HepG2 (cell line): ENCODE measurements around the gene KIRREL3. TPM values are rescaled to one million over a fixed set of nuclear protein-coding genes. Genes with fewer than 3 reads are reported as not detected.

ENCODE experiments used
- ATAC-seq: fragments of 200-7000 bp; cut with Tn5 transposase; 3 replicates; pipeline ENCODE4 v1.9.1; 2020; ENCODE audit warnings: mild to moderate bottlenecking, moderate library complexity
- BruUV-seq: library from RNA; stranded (reverse); fragments of 400-500 nt; replicated peaks from 2 replicates; lab custom pipeline; 2021; lab: Mats Ljungman, UMichigan
- CTCF ChIA-PET: fragments of 300-600 bp; formaldehyde crosslinking; extraction: SDS; loops from one replicate; lab custom pipeline; 2021; ENCODE audit warnings: low total read pairs, inconsistent platforms, low intra/inter-chr PET ratio; lab: Yijun Ruan, JAX
- POLR2A ChIA-PET: fragments of 350-600 bp; sonication (Branson Sonifier 250); formaldehyde crosslinking; loops from one replicate; lab custom pipeline; 2020; ENCODE audit warnings: antibody characterized with exemption, inconsistent platforms; lab: Yijun Ruan, JAX
- DNase-seq: peaks from one replicate; pipeline ENCODE4 v3.0.0-alpha.2; 2015; ENCODE audit warnings: low spot score
- FAIRE-seq: peaks from 3 replicates; lab custom pipeline; 2011; peaks lifted over from hg19 to GRCh38; lab: Jason Lieb, UNC
- H2AFZ ChIP-seq: one replicate; pipeline ENCODE4 v1.6.1; 2011; ENCODE audit warnings: low read length, inconsistent platforms
- H3K27ac ChIP-seq: fragments of 300-600 bp; 3 replicates; pipeline ENCODE4 v1.8.0; 2011; ENCODE audit warnings: mixed run types, mild to moderate bottlenecking, mixed read lengths, low read length, inconsistent platforms; ENCODE audit not compliant: insufficient read depth; ENCODE audit errors: extremely low read length
- H3K27me3 ChIP-seq, 2 experiments: fragments of 200-600 bp in 1 of 2; 2 replicates in 1 of 2; 3 replicates in 1 of 2; pipeline versions ENCODE4 v1.6.0 to v1.8.0; 2011; ENCODE audit warnings: low read length in 2 of 2, mild to moderate bottlenecking in 2 of 2, moderate library complexity in 2 of 2, inconsistent platforms in 1 of 2; ENCODE audit not compliant: insufficient read depth in 2 of 2, control insufficient read depth in 1 of 2
- H3K36me3 ChIP-seq, 2 experiments: fragments of 200-600 bp in 1 of 2; replicated peaks in 1 of 2; 2 replicates in 1 of 2; 3 replicates in 1 of 2; pipeline versions ENCODE4 v1.5.1 to v1.8.0; 2011; ENCODE audit warnings: low read length in 2 of 2, inconsistent platforms in 1 of 2; ENCODE audit not compliant: insufficient read depth in 2 of 2, control insufficient read depth in 1 of 2
- H3K4me1 ChIP-seq: 2 replicates; pipeline ENCODE4 v1.5.1; 2012; ENCODE audit warnings: low read length, inconsistent platforms; ENCODE audit not compliant: insufficient read depth
- H3K4me2 ChIP-seq: 2 replicates; pipeline ENCODE4 v1.6.0; 2011; ENCODE audit warnings: low read depth, low read length, inconsistent platforms
- H3K4me3 ChIP-seq, 3 experiments: fragments of 200-600 bp in 1 of 3; sonication (generic), shearing (Covaris generic) in 1 of 3; replicated peaks in 1 of 3; 2 replicates each; pipeline ENCODE4 v1.5.1; 2011 to 2016; ENCODE audit warnings: low read length in 3 of 3, inconsistent platforms in 2 of 3, low read depth in 2 of 3, mild to moderate bottlenecking in 2 of 3, control low read depth in 1 of 3, mixed read lengths in 1 of 3; ENCODE audit not compliant: insufficient read depth in 1 of 3
- H3K79me2 ChIP-seq: one replicate; pipeline ENCODE4 v1.6.1; 2011; ENCODE audit warnings: low read length, inconsistent platforms; ENCODE audit not compliant: insufficient read depth
- H3K9ac ChIP-seq: 2 replicates; pipeline ENCODE4 v1.6.0; 2011; ENCODE audit warnings: mild to moderate bottlenecking, low read depth, low read length, inconsistent platforms; ENCODE audit not compliant: insufficient read depth
- H3K9me3 ChIP-seq: 2 replicates; pipeline ENCODE4 v1.5.1; 2012; ENCODE audit warnings: mild to moderate bottlenecking, low read length
- H4K20me1 ChIP-seq: 2 replicates; pipeline ENCODE4 v1.6.0; 2011; ENCODE audit warnings: inconsistent platforms, mild to moderate bottlenecking, low read length, moderate library complexity; ENCODE audit not compliant: insufficient read depth
- GLI4 ChIP-seq: sonication (generic); formaldehyde crosslinking; IDR thresholded peaks from 2 replicates; pipeline ENCODE4 v1.5.1; 2020; ENCODE audit warnings: missing genetic modification reagents, mild to moderate bottlenecking, moderate library complexity, borderline replicate concordance
- NR2F1 ChIP-seq, 2 experiments: fragments of 450-650 bp in 1 of 2; formaldehyde crosslinking in 1 of 2; IDR thresholded peaks; 2 replicates each; pipeline versions ENCODE4 v1.5.0 to v1.6.1; 2016 to 2020; ENCODE audit warnings: mild to moderate bottlenecking in 1 of 2, missing compliant biosample characterization in 1 of 2, missing genetic modification reagents in 1 of 2, moderate library complexity in 1 of 2
- SMC3 ChIP-seq: IDR thresholded peaks from 2 replicates; pipeline ENCODE4 v1.6.1; 2011; ENCODE audit warnings: low read length, improper control_type of control experiment
- ZNF260 ChIP-seq: sonication (generic); formaldehyde crosslinking; IDR thresholded peaks from 2 replicates; pipeline ENCODE4 v1.4.0; 2020; ENCODE audit warnings: missing genetic modification reagents, low read depth, mild to moderate bottlenecking, borderline replicate concordance
- ZNF383 ChIP-seq: sonication (generic); formaldehyde crosslinking; IDR thresholded peaks from 2 replicates; pipeline ENCODE4 v1.4.0; 2020; ENCODE audit warnings: missing genetic modification reagents, mild to moderate bottlenecking, borderline replicate concordance
- WGBS: methylation state at CpG from one replicate; pipeline ENCODE4 v1.1.6; 2017; ENCODE audit warnings: low lambda C conversion rate; 5-methylcytosine and 5-hydroxymethylcytosine counted together
- in situ Hi-C: cut with HindIII; loops from 2 replicates; pipeline ENCODE4 v1.10.0; 2017; ENCODE audit warnings: low pct_unique_long_range_greater_than_20kb; ENCODE audit not compliant: extremely low pct_ligation_motif_present
- intact Hi-C: fragments of 100-400 bp; cut with micrococcal nuclease; formaldehyde crosslinking; loops from one replicate; pipeline ENCODE4 v1.10.0; 2022; ENCODE audit not compliant: unreplicated experiment
- polyA plus RNA-seq, 8 experiments: library from polyadenylated mRNA; depleted of rRNA in 3 of 8; stranded (reverse) in 7 of 8; unstranded in 1 of 8; fragments of >200 nt; fragmentation: Illumina TruSeq in 4 of 8; extraction: Trizol in 4 of 8; gene quantifications; 2 replicates each; pipeline versions ENCODE4 v1.2.1 to v1.2.3, GENCODE V29; 2011 to 2016; ENCODE audit warnings: low read depth in 4 of 8, missing spikeins in 1 of 8, mixed read lengths in 1 of 8; ENCODE audit not compliant: insufficient read depth in 1 of 8
- total RNA-seq, 5 experiments: library from RNA; depleted of rRNA; stranded (reverse); fragments of >200 nt; fragmentation: Illumina TruSeq; extraction: Trizol; gene quantifications; 2 replicates each; pipeline ENCODE4 v1.2.3, GENCODE V29; 2016; ENCODE audit warnings: low read depth in 1 of 5
- TF ChIP-seq, protein P1 (sequence below): sonication (generic); formaldehyde crosslinking; IDR thresholded peaks from 2 replicates; pipeline ENCODE4 v1.8.0; 2022; ENCODE audit warnings: missing genetic modification reagents, mild to moderate bottlenecking, borderline replicate concordance

Gene KIRREL3
- total and polyA plus RNA-seq, 2 of the 13 experiments (the other 11 are each of a cell fraction or from before 2014, with no cell fraction given) = not detected

DNA sequence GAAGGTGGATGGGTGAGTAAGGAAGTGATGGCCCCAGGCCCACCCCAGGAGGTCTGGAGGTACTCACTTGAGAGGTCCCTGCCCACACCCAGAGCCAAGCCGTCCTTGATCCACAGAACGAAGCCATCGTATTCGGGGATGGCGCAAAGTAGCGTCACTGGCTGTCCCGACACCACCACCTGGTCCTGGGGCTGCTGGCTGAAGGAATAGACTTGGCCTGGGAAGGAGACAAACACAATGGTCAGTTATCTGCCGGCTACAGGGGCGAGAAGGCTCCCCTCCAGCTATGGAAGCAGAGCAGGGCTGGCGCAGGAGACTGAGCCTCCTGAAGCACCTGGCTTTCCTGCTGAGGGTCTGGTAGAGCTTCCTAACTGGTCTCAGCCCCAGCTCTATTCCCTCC is 474.1 kb downstream of the KIRREL3 start:
- H2AFZ ChIP-seq = no peak overlapping the region
- H3K27ac ChIP-seq = no peak overlapping the region
- whole genome bisulfite sequencing = 0% methylated on average over 1 of the region's 10 CpGs
- ATAC-seq (no peak), DNase-seq (no peak), FAIRE-seq (no peak)
- no peak overlapping the region for H3K9ac ChIP-seq
- BruUV-seq = no TSS peak
- in situ Hi-C loops = no loop called here
- H3K27me3 ChIP-seq = peaks cover 0 to 44% of the 10 kb centered on the region in 2 experiments; a peak in 3 of 5 replicates
- no peaks in the 10 kb centered on the region for H3K79me2 ChIP-seq
- H3K4me2 ChIP-seq = no peak overlapping the region
- H3K4me1 ChIP-seq = no peaks in the 10 kb centered on the region
- no peaks in the 10 kb centered on the region for H3K9me3 ChIP-seq
- no peak overlapping the region for H3K4me3 ChIP-seq
- intact Hi-C loops = no loop called here
- no peaks in the 10 kb centered on the region for H3K36me3 ChIP-seq
- no peak for TF ChIP-seq ZNF260
- ChIA-PET POLR2A (no interaction called here), CTCF (no interaction called here)
- H4K20me1 ChIP-seq = no peaks in the 10 kb centered on the region

DNA sequence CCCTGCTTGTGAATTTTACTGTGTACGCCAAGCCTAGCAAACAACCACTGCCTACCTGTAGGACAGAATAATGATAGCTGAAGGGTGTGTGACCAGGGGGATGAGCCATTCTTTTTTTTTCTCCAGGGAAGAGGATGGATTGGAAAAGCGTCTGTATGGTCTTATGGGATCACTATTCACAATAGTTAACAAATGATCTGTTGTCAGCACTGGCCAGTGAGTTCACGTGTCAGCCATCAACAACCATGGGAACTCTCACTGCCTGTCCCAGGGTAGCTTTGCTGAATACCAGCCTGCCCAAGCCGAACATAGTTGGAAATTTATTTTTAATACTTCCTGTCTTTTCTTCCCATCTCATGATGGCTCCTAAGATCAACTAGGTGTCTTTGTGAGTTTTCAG is 474.9 kb downstream of the KIRREL3 start:
- Histone ChIP-seq H3K36me3 (no peaks in the 10 kb centered on the region), H4K20me1 (no peaks in the 10 kb centered on the region), H3K9me3 (no peaks in the 10 kb centered on the region), H3K4me2 (no peak overlapping the region), H3K27ac (no peak overlapping the region), H2AFZ (no peak overlapping the region), H3K27me3 (peaks cover 1 to 48% of the 10 kb centered on the region in 2 experiments; a peak in 4 of 5 replicates), H3K79me2 (no peaks in the 10 kb centered on the region), H3K9ac (no peak overlapping the region), H3K4me3 (no peak overlapping the region), H3K4me1 (no peaks in the 10 kb centered on the region)
- in situ Hi-C loops = no loop called here
- intact Hi-C loops = no loop called here
- ChIA-PET CTCF (no interaction called here), POLR2A (no interaction called here)
- ATAC-seq (no peak), FAIRE-seq (no peak), DNase-seq (no peak)
- WGBS = 3% methylated on average over 4 of the region's 4 CpGs
- no TSS peak for BruUV-seq
- TF ChIP-seq NR2F1 (CRISPR knock-in tag; IDR thresholded peaks at IDR 0.05) = no peak
- no peak for TF ChIP-seq ZNF383
- TF ChIP-seq, protein P1, sequence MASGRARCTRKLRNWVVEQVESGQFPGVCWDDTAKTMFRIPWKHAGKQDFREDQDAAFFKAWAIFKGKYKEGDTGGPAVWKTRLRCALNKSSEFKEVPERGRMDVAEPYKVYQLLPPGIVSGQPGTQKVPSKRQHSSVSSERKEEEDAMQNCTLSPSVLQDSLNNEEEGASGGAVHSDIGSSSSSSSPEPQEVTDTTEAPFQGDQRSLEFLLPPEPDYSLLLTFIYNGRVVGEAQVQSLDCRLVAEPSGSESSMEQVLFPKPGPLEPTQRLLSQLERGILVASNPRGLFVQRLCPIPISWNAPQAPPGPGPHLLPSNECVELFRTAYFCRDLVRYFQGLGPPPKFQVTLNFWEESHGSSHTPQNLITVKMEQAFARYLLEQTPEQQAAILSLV (CRISPR knock-in tag) = no peak
- no peak for TF ChIP-seq GLI4 (CRISPR knock-in tag)
- no peak for TF ChIP-seq SMC3
